KMS-11 (cell line): ENCODE results near the gene SLIT1.

Experiments
- H2AFZ ChIP-seq: fragments of 200-600 bp; sonication (generic); 2 replicates; pipeline ENCODE4 v1.6.1; 2016; ENCODE audit warnings: antibody characterized with exemption, mixed run types, low read depth
- H3K27ac ChIP-seq: fragments of 200-600 bp; sonication (generic); 2 replicates; pipeline ENCODE4 v1.6.1; 2016; ENCODE audit warnings: mild to moderate bottlenecking, mixed run types
- H3K27me3 ChIP-seq: fragments of 200-600 bp; sonication (generic); 2 replicates; pipeline ENCODE4 v1.6.1; 2017; ENCODE audit warnings: mild to moderate bottlenecking, low read depth, mixed run types, moderate library complexity; ENCODE audit not compliant: insufficient read depth
- H3K36me3 ChIP-seq: fragments of 200-600 bp; sonication (generic); 2 replicates; pipeline ENCODE4 v1.6.1; 2017; ENCODE audit warnings: mild to moderate bottlenecking, mixed run types; ENCODE audit not compliant: insufficient read depth
- H3K4me1 ChIP-seq: fragments of 200-600 bp; sonication (generic); 2 replicates; pipeline ENCODE4 v1.6.1; 2016; ENCODE audit warnings: mild to moderate bottlenecking, low read depth, mixed run types; ENCODE audit not compliant: poor library complexity, severe bottlenecking
- H3K4me2 ChIP-seq: fragments of 200-600 bp; sonication (generic); 2 replicates; pipeline ENCODE4 v1.7.0; 2016; ENCODE audit warnings: mild to moderate bottlenecking, mixed run types
- H3K4me3 ChIP-seq: fragments of 200-600 bp; sonication (generic); IDR thresholded peaks from 2 replicates; pipeline ENCODE4 v1.6.1; 2017; ENCODE audit warnings: low read depth, low read length, mixed read lengths; ENCODE audit not compliant: insufficient read depth
- H3K79me2 ChIP-seq: fragments of 200-600 bp; sonication (generic); 2 replicates; pipeline ENCODE4 v1.6.1; 2016; ENCODE audit warnings: low read depth, mixed run types; ENCODE audit not compliant: insufficient read depth
- H3K9ac ChIP-seq: fragments of 200-600 bp; sonication (generic); 2 replicates; pipeline ENCODE4 v1.6.1; 2016; ENCODE audit warnings: mild to moderate bottlenecking, mixed run types
- H4K20me1 ChIP-seq: fragments of 200-600 bp; sonication (generic); 2 replicates; pipeline ENCODE4 v1.6.1; 2016; ENCODE audit warnings: mild to moderate bottlenecking, mixed run types; ENCODE audit not compliant: insufficient read depth
- CTCF ChIP-seq: fragments of 200-600 bp; sonication (generic); conservative IDR thresholded peaks from 2 replicates; pipeline ENCODE4 v1.6.1; 2017; ENCODE audit warnings: low read depth, mild to moderate bottlenecking, antibody characterized with exemption, low read length, moderate library complexity, mixed read lengths

The SLIT1 gene

GRCh38 chr10:97039538-97040247 lies 146.1 kb downstream of the SLIT1 start:
- Histone ChIP-seq H3K27ac (no peak overlapping the region), H3K79me2 (no peaks in the 10 kb centered on the region), H3K4me3 (no peak overlapping the region), H3K27me3 (no peaks in the 10 kb centered on the region), H4K20me1 (no peaks in the 10 kb centered on the region), H2AFZ (no peak overlapping the region), H3K36me3 (no peaks in the 10 kb centered on the region), H3K4me1 (no peaks in the 10 kb centered on the region), H3K9ac (no peak overlapping the region), H3K4me2 (no peak overlapping the region)
- no peak for TF ChIP-seq CTCF

GRCh38 chr10:97038688-97039087 lies 147.1 kb downstream of the SLIT1 start:
- Histone ChIP-seq H3K36me3 (no peaks in the 10 kb centered on the region), H3K27me3 (no peaks in the 10 kb centered on the region), H4K20me1 (no peaks in the 10 kb centered on the region), H3K4me3 (no peak overlapping the region), H3K4me2 (no peak overlapping the region), H3K27ac (no peak overlapping the region), H3K4me1 (no peaks in the 10 kb centered on the region), H2AFZ (no peak overlapping the region), H3K9ac (no peak overlapping the region), H3K79me2 (no peaks in the 10 kb centered on the region)
- no peak for TF ChIP-seq CTCF

- peak; percentile 88 for TF ChIP-seq CTCF
- Histone ChIP-seq H3K79me2 (no peaks in the 10 kb centered on the region), H3K9ac (no peak overlapping the region), H4K20me1 (no peaks in the 10 kb centered on the region), H2AFZ (peak overlapping the region; percentile 44), H3K36me3 (no peaks in the 10 kb centered on the region), H3K4me2 (0 out of 2 replicates have a peak overlapping the region, but pooled peaks have one; percentile 3), H3K4me1 (no peaks in the 10 kb centered on the region), H3K27ac (no peak overlapping the region), H3K27me3 (no peaks in the 10 kb centered on the region), H3K4me3 (no peak overlapping the region)
Measured at GRCh38 chr10:97037365-97038361, 148.1 kb downstream of the SLIT1 start.

GRCh38 chr10:97034958-97035769 lies 150.6 kb downstream of the SLIT1 start:
- no peaks in the 10 kb centered on the region for H4K20me1 ChIP-seq
- no peak for TF ChIP-seq CTCF
- no peaks in the 10 kb centered on the region for H3K27me3 ChIP-seq

More at GRCh38 chr10:97034958-97035769, 150.6 kb downstream of the SLIT1 start:
- H2AFZ ChIP-seq = no peak overlapping the region
- no peak overlapping the region for H3K4me3 ChIP-seq
- H3K27ac ChIP-seq = no peak overlapping the region
- no peaks in the 10 kb centered on the region for H3K79me2 ChIP-seq
- H3K4me1 ChIP-seq = no peaks in the 10 kb centered on the region
- H3K36me3 ChIP-seq = no peaks in the 10 kb centered on the region
- no peak overlapping the region for H3K4me2 ChIP-seq
- no peak overlapping the region for H3K9ac ChIP-seq
